Measurements from ENCODE around the gene TREX2.

The TREX2 gene

GRCh38 chrX:153485396-153486080 is 39.7 kb upstream of the TREX2 start:
- FAIRE-seq (no peak), DNase-seq (ENCODE audit: insufficient read length, low spot score) (no peak)
- no peak for TF ChIP-seq CTCF (IDR thresholded peaks at IDR 0.05; ENCODE audit: insufficient read depth, missing control alignments)

- DNase-seq (ENCODE audit: insufficient read length, low spot score): no peak
- TF ChIP-seq CTCF (IDR thresholded peaks at IDR 0.05; ENCODE audit: insufficient read depth, missing control alignments): no peak
- FAIRE-seq: no peak
These were observed 36.6 kb upstream of the TREX2 start for GRCh38 chrX:153482376-153483015.

- FAIRE-seq (no peak), DNase-seq (ENCODE audit: insufficient read length, low spot score) (no peak)
- no peak for TF ChIP-seq CTCF (IDR thresholded peaks at IDR 0.05; ENCODE audit: insufficient read depth, missing control alignments)
These were observed 35.2 kb upstream of the TREX2 start for GRCh38 chrX:153481043-153481442.

GRCh38 chrX:153478746-153479145 is 32.9 kb upstream of the TREX2 start:
- DNase-seq (ENCODE audit: insufficient read length, low spot score): no peak
- no peak for TF ChIP-seq CTCF (IDR thresholded peaks at IDR 0.05; ENCODE audit: insufficient read depth, missing control alignments)
- no peak for FAIRE-seq

- FAIRE-seq: no peak
- no peak for TF ChIP-seq CTCF (IDR thresholded peaks at IDR 0.05; ENCODE audit: insufficient read depth, missing control alignments)
- DNase-seq (ENCODE audit: insufficient read length, low spot score): no peak
These were observed 32.0 kb upstream of the TREX2 start for GRCh38 chrX:153477901-153478300.

- FAIRE-seq (no peak), DNase-seq (ENCODE audit: insufficient read length, low spot score) (no peak)
- TF ChIP-seq CTCF (IDR thresholded peaks at IDR 0.05; ENCODE audit: insufficient read depth, missing control alignments): no peak
These were observed 31.6 kb upstream of the TREX2 start for GRCh38 chrX:153477364-153477857.

All from D721Med (cell line).